Activated naive CD8-positive, alpha-beta T cell (primary cell): ENCODE results near the gene ALG1.
"Not testable (repeated sequence)": the region's sequence is repeated elsewhere in the genome, so short reads cannot be mapped to it uniquely, and the experiment has no call there.

Source experiments
- H3K27ac Mint-ChIP-seq: one replicate; pipeline ENCODE4 v1.8.0; 2021; ENCODE audit warnings: mixed read lengths
- H3K27me3 Mint-ChIP-seq: one replicate; pipeline ENCODE4 v1.8.0; 2021; ENCODE audit warnings: mixed read lengths
- H3K36me3 Mint-ChIP-seq: one replicate; pipeline ENCODE4 v1.8.0; 2021; ENCODE audit warnings: mixed read lengths
- H3K4me1 Mint-ChIP-seq: one replicate; pipeline ENCODE4 v1.8.0; 2021; ENCODE audit warnings: low read depth, mixed read lengths
- H3K4me3 Mint-ChIP-seq: one replicate; pipeline ENCODE4 v1.8.0; 2021; ENCODE audit warnings: mild to moderate bottlenecking, mixed read lengths
- H3K9me3 Mint-ChIP-seq: one replicate; pipeline ENCODE4 v1.8.0; 2021; ENCODE audit warnings: low read depth, mixed read lengths

The ALG1 gene

GRCh38 chr16:5096437-5097060 is 24.9 kb downstream of the ALG1 start:
- Mint-ChIP-seq H3K4me3 (peak overlapping the region; percentile 93), H3K27ac (peak overlapping the region; percentile 95), H3K4me1 (peaks cover 29% of the 10 kb centered on the region)
- not testable (repeated sequence) for H3K9me3 Mint-ChIP-seq, H3K36me3 Mint-ChIP-seq, H3K27me3 Mint-ChIP-seq

GRCh38 chr16:5097061-5097469 is 25.4 kb downstream of the ALG1 start:
- not testable (repeated sequence) for H3K9me3 Mint-ChIP-seq, H3K27me3 Mint-ChIP-seq, H3K36me3 Mint-ChIP-seq
- Mint-ChIP-seq H3K4me1 (peaks cover 27% of the 10 kb centered on the region), H3K27ac (peak overlapping the region; percentile 95), H3K4me3 (peak overlapping the region; percentile 93)

DNA sequence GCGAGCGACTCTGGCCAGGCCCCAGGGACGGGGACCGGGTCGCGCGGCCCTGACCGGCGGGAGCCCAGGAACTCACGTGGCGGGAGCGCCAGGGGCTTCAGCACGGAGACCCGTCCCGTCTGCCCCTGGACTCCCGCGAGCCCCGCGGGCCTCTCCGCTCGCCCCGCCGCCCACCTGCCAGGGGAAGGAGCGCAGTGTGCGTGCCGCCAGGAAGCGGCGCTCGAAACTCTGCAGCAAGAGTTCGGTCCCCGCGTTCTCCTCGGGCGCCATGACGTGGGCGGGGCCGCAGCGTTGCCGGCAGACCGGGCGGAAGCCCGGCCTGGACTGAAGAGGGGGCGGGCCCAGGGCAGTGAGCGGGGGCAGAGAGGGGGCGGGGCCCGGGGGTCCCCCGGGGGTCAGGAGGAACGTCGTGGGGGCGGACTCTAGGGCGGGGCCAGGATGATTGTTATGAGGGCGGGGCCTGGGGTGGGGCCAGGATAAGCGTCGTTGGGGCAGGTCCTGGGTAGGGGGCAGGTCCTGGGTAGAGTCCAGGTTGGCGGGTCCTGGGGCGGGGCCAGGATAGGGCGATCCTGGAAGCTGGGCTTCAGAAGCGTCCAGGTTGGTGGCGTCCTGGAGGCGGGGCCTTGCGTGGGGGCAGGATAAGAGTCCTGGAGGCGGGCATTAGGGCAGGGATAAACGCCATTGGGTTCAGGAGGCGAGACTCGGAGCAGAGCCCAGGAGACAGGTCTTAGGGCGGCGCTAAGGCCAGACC is 26.0 kb downstream of the ALG1 start, which contains the start of gene EEF2KMT:
Gene EEF2KMT (minus strand): TSS at position 326 of the 751 bp plus-strand sequence. CDS start 56 bp downstream, at position 270.
- peaks cover 23% of the 10 kb centered on the region for H3K4me1 Mint-ChIP-seq
- H3K4me3 Mint-ChIP-seq: peak within 1 kb of the TSS; percentile 93
- peak within 1 kb of the TSS; percentile 95 for H3K27ac Mint-ChIP-seq
- H3K36me3 Mint-ChIP-seq, H3K27me3 Mint-ChIP-seq, H3K9me3 Mint-ChIP-seq: not testable (repeated sequence)

DNA sequence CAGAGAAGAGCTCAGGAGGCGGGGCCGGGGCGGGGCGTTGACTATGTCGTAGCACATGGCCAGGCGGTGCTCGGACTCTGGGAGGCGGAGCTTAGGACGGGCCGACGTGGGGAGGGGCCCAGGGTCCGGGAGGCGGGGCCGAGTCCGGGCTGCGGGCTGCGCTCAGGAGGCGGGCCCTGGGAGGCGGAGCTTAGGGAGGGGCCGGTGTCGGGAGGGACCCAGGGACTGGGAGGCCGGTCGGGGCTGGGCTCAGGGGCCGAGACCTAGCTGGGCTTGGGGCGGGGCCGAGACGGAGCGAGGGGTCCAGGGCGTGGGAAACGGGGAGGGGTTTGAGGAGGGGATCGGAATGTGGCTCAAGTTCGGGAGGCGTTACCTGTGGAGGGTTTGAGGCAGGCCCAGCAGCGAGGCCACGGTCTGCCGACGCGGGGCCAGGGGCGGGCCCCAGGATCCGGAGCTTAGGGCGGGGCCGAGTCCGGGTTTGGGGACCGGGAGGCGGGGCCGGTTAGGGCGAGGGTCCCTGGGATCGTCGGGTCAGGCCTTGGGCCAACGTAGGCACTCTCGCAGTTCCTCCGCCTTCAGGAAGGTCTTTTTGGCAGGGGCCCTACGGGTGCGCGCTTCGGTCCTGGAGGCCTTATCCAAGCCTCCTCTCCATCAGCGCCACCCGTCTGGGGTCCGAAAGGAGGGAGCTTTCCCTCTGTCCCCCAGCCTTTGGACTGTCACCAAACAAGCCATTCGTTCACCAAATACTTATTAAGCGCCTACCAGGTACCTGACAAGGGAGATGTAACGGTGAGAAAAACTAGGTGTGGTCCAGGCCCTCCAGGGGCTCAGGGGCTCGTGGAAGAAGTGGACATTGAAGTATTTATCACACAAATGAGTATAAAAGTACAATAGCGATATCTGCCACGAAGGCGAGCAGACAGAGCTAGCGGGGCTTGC is 26.8 kb downstream of the ALG1 start:
- H3K27ac Mint-ChIP-seq: peak overlapping the region; percentile 89
- H3K9me3 Mint-ChIP-seq, H3K27me3 Mint-ChIP-seq, H3K36me3 Mint-ChIP-seq: not testable (repeated sequence)
- peaks cover 23% of the 10 kb centered on the region for H3K4me1 Mint-ChIP-seq
- peak overlapping the region; percentile 89 for H3K4me3 Mint-ChIP-seq

GRCh38 chr16:5099174-5099573 is 27.5 kb downstream of the ALG1 start:
- Mint-ChIP-seq H3K4me3 (peak overlapping the region; percentile 89), H3K27ac (peak overlapping the region; percentile 41), H3K4me1 (peaks cover 23% of the 10 kb centered on the region)
- not testable (repeated sequence) for H3K27me3 Mint-ChIP-seq, H3K9me3 Mint-ChIP-seq, H3K36me3 Mint-ChIP-seq

- H3K27me3 Mint-ChIP-seq, H3K36me3 Mint-ChIP-seq, H3K9me3 Mint-ChIP-seq, H3K4me1 Mint-ChIP-seq, H3K4me3 Mint-ChIP-seq, H3K27ac Mint-ChIP-seq: not testable (repeated sequence)
These were observed 31.8 kb downstream of the ALG1 start for GRCh38 chr16:5103296-5104032.

DNA sequence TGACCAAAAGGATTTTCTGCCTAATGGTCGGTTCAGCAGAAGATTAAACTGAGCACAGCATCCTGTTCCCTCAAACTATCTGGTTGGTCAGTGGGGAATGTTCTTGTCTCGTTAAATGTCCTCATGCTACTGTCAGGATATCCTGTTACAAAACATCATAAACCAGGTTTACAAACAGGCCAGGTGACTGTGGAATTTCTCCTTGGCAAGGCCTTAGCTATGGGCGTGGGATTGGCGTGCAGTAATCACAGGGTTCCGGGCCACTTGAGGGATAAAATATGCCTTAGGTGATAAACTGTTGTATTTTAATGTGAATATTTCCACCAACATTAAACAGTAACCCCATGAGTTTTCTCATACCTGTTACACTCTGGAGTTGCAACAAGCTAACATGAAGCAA is 33.4 kb downstream of the ALG1 start:
- H3K9me3 Mint-ChIP-seq, H3K4me1 Mint-ChIP-seq, H3K36me3 Mint-ChIP-seq, H3K27ac Mint-ChIP-seq, H3K4me3 Mint-ChIP-seq, H3K27me3 Mint-ChIP-seq: not testable (repeated sequence)

DNA sequence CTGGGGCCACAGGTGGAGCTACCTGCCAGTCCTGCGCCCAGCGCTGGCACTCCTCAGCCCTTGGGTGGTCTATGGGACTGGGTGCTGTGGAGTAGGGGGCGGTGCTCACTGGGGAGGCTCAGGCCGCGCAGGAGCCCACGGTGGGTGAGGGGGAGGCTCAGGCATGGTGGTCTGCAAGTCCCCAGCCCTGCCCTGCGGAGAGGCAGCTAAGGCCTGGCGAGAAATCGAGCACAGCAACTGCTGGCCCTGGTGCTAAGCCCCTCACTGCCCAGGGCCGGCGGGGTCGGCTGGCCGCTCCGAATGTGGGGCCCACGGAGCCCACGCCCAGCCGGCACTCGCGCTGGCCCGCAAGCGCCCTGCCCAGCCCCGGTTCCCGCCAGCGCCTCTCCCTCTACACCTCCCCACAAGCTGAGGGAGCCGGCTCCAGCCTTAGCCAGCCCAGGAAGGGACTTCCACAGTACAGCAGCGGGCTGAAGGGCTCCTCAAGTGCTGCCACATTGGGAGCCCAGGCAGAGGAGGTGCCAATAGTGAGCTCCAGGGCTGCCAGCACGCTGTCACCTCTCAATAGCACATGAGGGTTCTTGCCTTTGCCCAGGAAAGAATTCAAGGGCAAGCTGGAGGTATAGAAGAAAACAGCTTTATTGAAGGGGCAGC is 37.0 kb downstream of the ALG1 start:
- H3K36me3 Mint-ChIP-seq: no peaks in the 10 kb centered on the region
- no peak overlapping the region for H3K27ac Mint-ChIP-seq
- H3K27me3 Mint-ChIP-seq: no peaks in the 10 kb centered on the region
- no peaks in the 10 kb centered on the region for H3K9me3 Mint-ChIP-seq
- no peak overlapping the region for H3K4me3 Mint-ChIP-seq
- no peaks in the 10 kb centered on the region for H3K4me1 Mint-ChIP-seq

DNA sequence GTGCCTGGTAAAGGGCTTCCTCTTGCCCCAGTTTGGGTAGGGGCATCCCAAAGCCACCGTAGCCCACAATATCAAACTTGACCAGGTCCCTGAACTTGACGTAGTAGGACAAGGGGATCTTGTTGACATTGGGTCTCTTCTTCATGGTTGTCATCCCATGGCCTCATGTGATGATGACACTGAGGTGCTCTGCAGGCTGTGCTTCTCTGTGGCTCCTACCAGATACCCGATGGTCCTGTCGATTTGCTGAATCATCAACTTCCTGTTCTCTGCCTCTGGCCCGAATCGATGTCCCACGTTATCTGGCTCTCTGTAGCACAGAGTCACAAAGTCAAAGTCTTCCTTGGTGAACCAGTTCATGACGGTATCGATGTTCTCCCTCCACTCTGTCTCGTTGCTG is 39.3 kb downstream of the ALG1 start:
- H3K9me3 Mint-ChIP-seq, H3K4me1 Mint-ChIP-seq, H3K27me3 Mint-ChIP-seq, H3K4me3 Mint-ChIP-seq, H3K36me3 Mint-ChIP-seq, H3K27ac Mint-ChIP-seq: not testable (repeated sequence)

GRCh38 chr16:5116780-5117295 is 45.2 kb downstream of the ALG1 start:
- H3K4me3 Mint-ChIP-seq, H3K36me3 Mint-ChIP-seq, H3K27ac Mint-ChIP-seq, H3K9me3 Mint-ChIP-seq: not testable (repeated sequence)
- Mint-ChIP-seq H3K27me3 (peaks cover 15% of the 10 kb centered on the region), H3K4me1 (peaks cover 19% of the 10 kb centered on the region)

DNA sequence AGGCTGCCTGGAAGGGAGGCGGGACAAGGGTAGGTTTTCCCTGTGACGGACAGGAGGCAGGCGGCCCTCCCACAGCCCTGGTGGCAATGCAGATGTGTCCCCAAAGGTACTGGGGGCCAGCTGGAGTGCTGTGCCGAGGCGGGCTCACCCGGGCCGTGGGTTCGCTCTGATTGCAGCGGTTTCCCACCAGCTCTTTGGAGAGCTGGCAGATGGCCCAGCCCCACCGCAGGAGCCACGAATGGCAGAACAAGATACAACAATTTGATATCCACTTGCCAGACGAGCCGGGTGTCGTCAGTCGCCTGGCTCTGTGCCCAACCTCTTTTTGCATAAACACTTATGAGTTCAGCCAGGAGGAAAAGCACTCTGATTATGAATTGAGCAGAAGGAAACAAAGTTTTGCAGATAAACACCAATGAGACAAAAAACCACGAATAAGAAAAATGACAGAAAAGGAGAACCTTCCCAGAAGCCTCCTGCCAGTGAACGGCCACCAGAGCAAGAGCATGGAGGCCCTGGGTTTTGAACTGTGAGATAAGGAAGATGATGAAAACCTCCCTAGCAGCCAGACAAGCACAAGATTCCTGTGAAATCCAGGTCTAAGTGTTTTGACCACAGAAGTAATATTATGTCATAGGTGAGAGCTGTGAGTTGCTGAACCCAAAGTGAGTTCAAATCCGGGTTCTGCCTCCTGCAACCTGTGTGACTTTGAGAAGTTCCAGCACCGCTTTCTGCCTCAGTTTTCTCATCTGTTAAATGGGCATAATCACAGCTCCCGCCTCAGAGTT is 45.9 kb downstream of the ALG1 start:
- H3K36me3 Mint-ChIP-seq: not testable (repeated sequence)

DNA sequence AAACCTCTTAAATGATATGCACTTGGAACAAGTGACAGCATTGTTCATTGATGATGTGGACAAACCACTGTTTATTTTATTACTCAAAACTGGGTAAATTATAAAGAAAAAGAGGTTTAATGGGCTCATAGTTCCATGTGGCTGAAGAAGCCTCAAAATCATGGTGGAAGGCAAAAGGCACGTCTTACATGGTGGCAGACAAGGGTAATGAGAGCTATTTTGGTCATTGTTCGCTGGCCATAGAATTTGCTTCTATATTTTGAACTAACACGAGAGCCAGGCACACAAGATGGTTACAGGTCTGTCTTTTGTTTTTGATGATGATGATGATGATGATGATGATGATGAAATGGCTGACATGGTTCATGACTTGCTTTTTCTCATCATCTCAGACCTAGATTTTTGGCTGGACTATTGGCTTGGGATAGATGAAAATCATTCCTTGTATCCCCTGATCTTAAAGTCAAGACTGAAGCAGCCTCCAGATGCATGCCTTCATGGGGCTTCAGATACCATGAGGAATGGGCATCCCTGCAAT is 59.9 kb downstream of the ALG1 start:
- H3K4me1 Mint-ChIP-seq, H3K27ac Mint-ChIP-seq, H3K4me3 Mint-ChIP-seq, H3K36me3 Mint-ChIP-seq, H3K9me3 Mint-ChIP-seq: not testable (repeated sequence)
- peaks cover 29% of the 10 kb centered on the region for H3K27me3 Mint-ChIP-seq

More for the DNA sequence above, 45.9 kb downstream of the ALG1 start:
- not testable (repeated sequence) for H3K9me3 Mint-ChIP-seq, H3K27ac Mint-ChIP-seq
- peaks cover 17% of the 10 kb centered on the region for H3K27me3 Mint-ChIP-seq
- H3K4me1 Mint-ChIP-seq: peaks cover 19% of the 10 kb centered on the region
- peak overlapping the region; percentile 49 for H3K4me3 Mint-ChIP-seq

- not testable (repeated sequence) for H3K36me3 Mint-ChIP-seq, H3K4me3 Mint-ChIP-seq, H3K27ac Mint-ChIP-seq, H3K4me1 Mint-ChIP-seq, H3K9me3 Mint-ChIP-seq
- H3K27me3 Mint-ChIP-seq: peaks cover 29% of the 10 kb centered on the region
These were observed 61.4 kb downstream of the ALG1 start for GRCh38 chr16:5132915-5133600.
